ENCODE measurements around the gene DSTYK.

DNA sequence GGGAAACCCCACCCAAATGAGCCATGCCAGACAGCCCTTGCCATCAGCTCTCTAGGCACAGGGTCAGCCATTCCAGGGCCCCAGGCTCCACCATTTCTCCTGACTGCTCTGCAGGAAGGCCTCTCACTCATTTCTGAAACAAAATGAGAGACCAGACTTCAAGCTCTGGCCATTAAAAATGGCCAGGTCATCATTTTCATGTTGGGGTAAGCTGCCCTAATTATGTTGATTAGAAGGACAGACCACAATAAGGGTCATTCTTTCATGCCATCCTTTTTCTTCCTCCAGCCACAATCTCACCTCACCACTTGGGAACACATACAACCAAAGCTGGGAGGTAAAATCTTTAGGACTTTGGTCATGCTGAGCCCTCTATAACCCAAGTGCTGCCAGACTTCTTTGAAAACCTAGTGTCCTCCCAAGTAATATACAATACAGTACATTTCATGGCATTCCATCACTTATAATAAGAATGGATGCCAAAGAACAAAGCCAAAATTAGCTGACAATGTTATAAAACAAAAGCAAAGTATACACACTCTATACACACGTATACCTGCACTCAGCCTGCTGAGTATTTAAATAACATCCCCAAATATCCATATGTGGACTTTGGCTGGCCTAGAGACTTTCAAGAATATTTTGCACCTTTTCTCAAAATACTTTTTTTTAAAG is 67.3 kb downstream of the DSTYK start:
- TF ChIP-seq, protein P1, sequence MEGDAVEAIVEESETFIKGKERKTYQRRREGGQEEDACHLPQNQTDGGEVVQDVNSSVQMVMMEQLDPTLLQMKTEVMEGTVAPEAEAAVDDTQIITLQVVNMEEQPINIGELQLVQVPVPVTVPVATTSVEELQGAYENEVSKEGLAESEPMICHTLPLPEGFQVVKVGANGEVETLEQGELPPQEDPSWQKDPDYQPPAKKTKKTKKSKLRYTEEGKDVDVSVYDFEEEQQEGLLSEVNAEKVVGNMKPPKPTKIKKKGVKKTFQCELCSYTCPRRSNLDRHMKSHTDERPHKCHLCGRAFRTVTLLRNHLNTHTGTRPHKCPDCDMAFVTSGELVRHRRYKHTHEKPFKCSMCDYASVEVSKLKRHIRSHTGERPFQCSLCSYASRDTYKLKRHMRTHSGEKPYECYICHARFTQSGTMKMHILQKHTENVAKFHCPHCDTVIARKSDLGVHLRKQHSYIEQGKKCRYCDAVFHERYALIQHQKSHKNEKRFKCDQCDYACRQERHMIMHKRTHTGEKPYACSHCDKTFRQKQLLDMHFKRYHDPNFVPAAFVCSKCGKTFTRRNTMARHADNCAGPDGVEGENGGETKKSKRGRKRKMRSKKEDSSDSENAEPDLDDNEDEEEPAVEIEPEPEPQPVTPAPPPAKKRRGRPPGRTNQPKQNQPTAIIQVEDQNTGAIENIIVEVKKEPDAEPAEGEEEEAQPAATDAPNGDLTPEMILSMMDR (IDR thresholded peaks at IDR 0.05) = no peak
- no peak for TF ChIP-seq EZH2 (IDR thresholded peaks at IDR 0.05)

Measured in neural progenitor cell (in vitro differentiated cells).